ENCODE measurements around the gene FEM1B. TPM values are rescaled to one million over a fixed set of nuclear protein-coding genes. Genes with fewer than 3 reads are reported as not detected.

The FEM1B gene
- total RNA-seq, 1 donor, result 45.5 TPM

DNA sequence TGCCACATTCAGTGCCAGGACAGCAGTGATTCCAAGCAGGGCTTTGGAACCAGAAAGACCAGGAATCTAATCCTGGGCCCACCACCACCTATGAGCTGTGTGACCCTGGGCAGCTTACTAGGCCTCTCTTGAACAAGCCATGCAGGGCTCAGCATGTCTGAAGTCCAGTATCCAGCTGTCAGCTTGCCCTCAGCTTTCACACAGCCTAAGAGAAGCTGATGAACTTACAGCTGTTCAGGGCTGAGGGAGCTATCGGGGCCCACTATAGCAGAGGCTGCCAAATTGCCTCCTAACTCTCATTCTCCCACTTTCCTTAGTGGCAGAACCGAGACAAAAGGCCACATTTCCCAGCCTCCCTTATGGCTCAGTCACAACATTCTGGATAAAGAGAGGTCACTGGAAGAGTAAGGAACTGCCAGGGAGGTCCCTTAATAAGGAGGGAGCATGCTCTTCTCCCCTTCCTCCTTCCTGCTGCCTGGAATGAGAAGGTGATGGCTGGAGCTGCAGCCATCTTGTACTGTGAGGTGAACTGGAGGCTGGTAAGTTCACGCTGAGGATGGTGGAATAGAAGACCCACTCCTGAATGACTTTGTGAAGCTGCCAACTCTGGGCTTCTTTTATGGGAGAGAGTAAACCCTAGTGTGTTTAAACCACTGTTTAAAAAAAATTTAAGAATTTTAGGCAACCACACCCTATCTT is 34.5 kb downstream of the FEM1B start:
- H3K4me3 ChIP-seq (ENCODE audit: low read depth, low read length), result no peak overlapping the region
- TF ChIP-seq, protein P1, sequence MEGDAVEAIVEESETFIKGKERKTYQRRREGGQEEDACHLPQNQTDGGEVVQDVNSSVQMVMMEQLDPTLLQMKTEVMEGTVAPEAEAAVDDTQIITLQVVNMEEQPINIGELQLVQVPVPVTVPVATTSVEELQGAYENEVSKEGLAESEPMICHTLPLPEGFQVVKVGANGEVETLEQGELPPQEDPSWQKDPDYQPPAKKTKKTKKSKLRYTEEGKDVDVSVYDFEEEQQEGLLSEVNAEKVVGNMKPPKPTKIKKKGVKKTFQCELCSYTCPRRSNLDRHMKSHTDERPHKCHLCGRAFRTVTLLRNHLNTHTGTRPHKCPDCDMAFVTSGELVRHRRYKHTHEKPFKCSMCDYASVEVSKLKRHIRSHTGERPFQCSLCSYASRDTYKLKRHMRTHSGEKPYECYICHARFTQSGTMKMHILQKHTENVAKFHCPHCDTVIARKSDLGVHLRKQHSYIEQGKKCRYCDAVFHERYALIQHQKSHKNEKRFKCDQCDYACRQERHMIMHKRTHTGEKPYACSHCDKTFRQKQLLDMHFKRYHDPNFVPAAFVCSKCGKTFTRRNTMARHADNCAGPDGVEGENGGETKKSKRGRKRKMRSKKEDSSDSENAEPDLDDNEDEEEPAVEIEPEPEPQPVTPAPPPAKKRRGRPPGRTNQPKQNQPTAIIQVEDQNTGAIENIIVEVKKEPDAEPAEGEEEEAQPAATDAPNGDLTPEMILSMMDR (IDR thresholded peaks at IDR 0.05; ENCODE audit: insufficient read depth, low read length), result no peak
- DNase-seq (ENCODE audit: low read depth), result no peak

DNA sequence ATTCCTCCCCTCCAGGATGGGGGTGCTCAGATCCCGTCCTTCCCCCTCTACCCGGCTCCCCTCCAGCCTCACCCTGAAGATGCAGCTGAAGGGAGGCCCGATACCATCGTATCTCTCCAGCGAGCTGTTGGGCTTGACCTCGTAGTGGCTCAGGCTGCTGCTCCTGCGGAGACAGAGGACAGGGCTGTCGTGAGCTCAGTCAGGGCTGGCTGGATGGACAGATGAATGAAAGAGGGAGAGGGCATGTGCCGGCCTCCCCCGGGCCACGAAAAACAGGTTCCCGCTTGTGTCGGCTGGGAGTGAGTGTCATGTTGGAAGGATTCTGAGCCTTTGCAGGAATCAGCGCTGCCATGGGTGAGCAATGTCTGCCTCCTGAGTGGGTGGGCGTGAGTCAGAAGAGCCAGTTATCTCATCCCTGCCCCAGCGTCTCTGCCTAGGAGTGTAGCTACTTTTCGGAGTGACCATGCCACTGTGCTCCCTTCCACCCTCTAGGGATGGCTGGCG is 35.2 kb downstream of the FEM1B start:
- TF ChIP-seq, protein P1 (IDR thresholded peaks at IDR 0.05; ENCODE audit: insufficient read depth, low read length), result no peak
- H3K4me3 ChIP-seq (ENCODE audit: low read depth, low read length), result no peak overlapping the region
- DNase-seq (ENCODE audit: low read depth), result no peak

DNA sequence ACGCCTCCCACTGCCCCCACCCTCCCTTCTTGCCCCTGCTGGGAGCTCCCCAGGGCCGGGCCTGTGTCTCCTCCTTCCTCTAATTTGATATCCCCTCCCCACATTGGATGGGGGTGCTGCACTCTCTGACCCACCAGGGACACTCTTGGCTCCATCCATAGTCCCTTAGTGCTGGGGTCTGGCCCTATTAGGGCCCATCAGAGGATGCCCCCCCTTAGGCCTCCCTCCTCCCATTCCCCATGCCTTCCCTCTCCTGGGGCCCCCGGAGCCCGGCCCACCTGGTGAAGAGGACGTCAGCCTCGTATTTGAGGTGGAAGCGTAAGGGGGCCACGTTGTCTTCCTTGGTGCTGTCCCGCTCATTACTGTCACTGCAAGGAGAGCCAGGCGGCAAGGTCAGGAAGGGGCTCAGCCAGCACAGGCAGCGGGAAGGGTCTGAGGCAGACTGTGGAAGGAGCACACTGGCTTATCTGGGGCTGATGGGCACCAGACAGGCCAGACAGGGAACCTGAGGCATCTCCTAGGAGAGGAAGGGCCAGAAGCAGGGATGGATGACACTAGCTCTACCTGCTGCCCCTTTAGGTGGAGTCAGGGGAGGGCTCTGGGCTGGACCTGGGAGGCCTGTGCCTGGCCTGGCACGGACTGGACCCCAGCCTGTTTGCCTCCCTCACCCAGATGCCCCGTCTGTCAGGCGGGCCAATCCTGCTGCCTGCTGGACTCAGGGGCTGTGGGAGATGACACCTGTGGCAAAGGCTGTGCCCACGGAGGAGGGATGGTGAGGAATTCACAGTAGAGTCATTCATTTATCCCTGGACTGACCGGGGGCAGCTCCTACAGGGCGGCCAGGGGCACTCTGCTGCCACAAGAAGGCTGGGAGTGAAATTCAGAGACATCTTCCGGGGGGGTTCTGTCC is 36.2 kb downstream of the FEM1B start:
- no peak for DNase-seq (ENCODE audit: low read depth)
- no peak overlapping the region for H3K4me3 ChIP-seq (ENCODE audit: low read depth, low read length)
- TF ChIP-seq, protein P1 (IDR thresholded peaks at IDR 0.05; ENCODE audit: insufficient read depth, low read length), result no peak

DNA sequence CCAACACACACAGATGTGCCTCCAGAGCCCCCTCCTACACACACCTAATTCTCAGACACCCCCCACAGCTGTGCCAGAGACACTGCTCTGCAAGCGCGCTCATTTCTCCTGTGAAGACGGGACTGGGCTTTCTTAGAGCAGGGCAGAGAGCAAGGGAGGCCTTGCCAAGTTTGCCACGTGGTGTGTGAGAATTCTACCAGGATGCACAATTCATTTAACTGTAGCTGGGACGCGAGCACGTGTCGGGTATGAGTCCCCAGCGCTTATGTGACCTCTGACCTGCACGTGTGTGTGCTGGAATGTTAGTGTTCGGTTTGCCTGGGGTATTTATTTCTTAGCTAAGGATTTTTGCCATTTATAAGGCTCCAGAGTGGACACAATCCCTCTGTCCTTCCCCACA is 37.0 kb downstream of the FEM1B start:
- no peak overlapping the region for H3K4me3 ChIP-seq (ENCODE audit: low read depth, low read length)
- no peak for DNase-seq (ENCODE audit: low read depth)
- TF ChIP-seq, protein P1 (IDR thresholded peaks at IDR 0.05; ENCODE audit: insufficient read depth, low read length), result no peak

DNA sequence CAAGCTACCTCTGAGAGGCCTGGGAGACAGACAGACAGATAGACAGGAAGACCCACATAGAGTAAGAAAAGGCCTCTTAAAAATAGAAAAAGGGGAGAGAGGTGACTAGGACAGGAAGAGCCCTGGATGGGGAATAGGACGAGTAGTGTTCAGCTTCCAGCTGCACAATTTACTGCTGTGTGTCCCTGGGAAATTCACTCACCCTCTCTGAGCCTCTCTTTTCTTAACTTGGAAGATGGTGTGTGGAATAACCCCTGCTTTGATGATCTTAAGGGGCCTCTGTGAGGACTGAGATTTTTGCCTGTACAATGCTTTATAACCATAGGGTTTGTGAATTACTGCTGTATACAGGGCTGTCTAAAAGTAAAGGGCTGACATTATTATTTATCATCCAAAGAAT is 37.5 kb downstream of the FEM1B start:
- no peak for DNase-seq (ENCODE audit: low read depth)
- TF ChIP-seq, protein P1 (IDR thresholded peaks at IDR 0.05; ENCODE audit: insufficient read depth, low read length), result no peak
- no peak overlapping the region for H3K4me3 ChIP-seq (ENCODE audit: low read depth, low read length)

DNA sequence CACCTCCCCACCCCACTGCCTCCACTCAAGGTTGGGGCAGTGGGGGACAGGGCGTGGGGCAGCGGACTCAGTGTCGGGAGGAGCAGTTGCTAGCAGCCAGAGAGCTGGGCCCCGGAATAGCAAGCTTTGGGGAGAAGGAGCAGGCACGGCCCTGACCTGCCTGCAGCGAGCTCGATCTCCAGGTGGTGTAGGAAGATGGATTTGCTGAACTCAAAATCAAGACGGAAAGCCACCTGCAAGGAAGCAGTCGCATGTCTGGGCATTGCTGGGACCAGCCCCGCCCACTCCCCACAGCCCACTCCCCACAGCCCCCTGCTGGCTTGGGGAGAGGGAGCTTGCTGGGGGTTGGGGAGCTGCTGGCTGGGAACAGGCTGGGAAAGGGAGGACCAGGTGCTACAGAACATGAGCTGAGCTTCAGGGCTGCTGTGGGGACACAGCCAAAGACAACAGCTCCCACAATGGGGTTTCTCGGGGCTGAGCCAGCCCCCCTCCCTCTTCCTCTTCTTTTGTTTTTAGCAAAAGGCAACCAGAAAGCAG is 38.0 kb downstream of the FEM1B start:
- DNase-seq (ENCODE audit: low read depth), result peak; percentile 36
- TF ChIP-seq, protein P1 (IDR thresholded peaks at IDR 0.05; ENCODE audit: insufficient read depth, low read length), result no peak
- no peak overlapping the region for H3K4me3 ChIP-seq (ENCODE audit: low read depth, low read length)
